Liver (tissue), 9 donors: Measurements from ENCODE around the gene GAS7. TPM values are rescaled to one million over a fixed set of nuclear protein-coding genes. Genes with fewer than 3 reads are reported as not detected.

Experiments
- DNase-seq: peaks from one replicate; pipeline ENCODE4 v3.0.0-alpha.2; 2017; ENCODE audit warnings: low spot score
- H3K27ac ChIP-seq, 2 donors: one replicate each; pipeline ENCODE4 v1.7.0; 2013; ENCODE audit warnings: inconsistent platforms in 2 of 2, low read length in 2 of 2, control low read depth in 1 of 2, low read depth in 1 of 2, mild to moderate bottlenecking in 1 of 2
- H3K27me3 ChIP-seq, 4 donors: one replicate each; pipeline versions ENCODE4 v1.6.1 to v1.7.0; 2013; ENCODE audit warnings: low read length in 3 of 4, inconsistent platforms in 1 of 4, mild to moderate bottlenecking in 1 of 4, moderate library complexity in 1 of 4; ENCODE audit not compliant: control insufficient read depth in 4 of 4, insufficient read depth in 4 of 4
- H3K36me3 ChIP-seq, 4 donors: one replicate each; pipeline versions ENCODE4 v1.6.1 to v1.7.0; 2013; ENCODE audit warnings: low read length in 3 of 4, mild to moderate bottlenecking in 3 of 4, low read depth in 1 of 4, moderate library complexity in 1 of 4; ENCODE audit not compliant: control insufficient read depth in 4 of 4, insufficient read depth in 3 of 4
- H3K4me1 ChIP-seq, 4 donors: one replicate each; pipeline versions ENCODE4 v1.6.1 to v1.7.0; 2013; ENCODE audit warnings: low read length in 3 of 4, mild to moderate bottlenecking in 3 of 4, moderate library complexity in 1 of 4; ENCODE audit not compliant: control insufficient read depth in 4 of 4, insufficient read depth in 4 of 4
- H3K4me3 ChIP-seq, 3 donors: one replicate each; pipeline versions ENCODE4 v1.6.1 to v1.7.0; 2013; ENCODE audit warnings: low read length in 3 of 3, control low read depth in 1 of 3, low read depth in 1 of 3, mild to moderate bottlenecking in 1 of 3
- H3K9ac ChIP-seq, 2 donors: one replicate each; pipeline ENCODE4 v1.7.0; 2013; ENCODE audit warnings: low read length in 2 of 2, mild to moderate bottlenecking in 2 of 2, moderate library complexity in 2 of 2, control low read depth in 1 of 2, low read depth in 1 of 2
- H3K9me3 ChIP-seq, 4 donors: one replicate each; pipeline versions ENCODE4 v1.6.1 to v1.7.0; 2013; ENCODE audit warnings: low read length in 3 of 4; ENCODE audit not compliant: control insufficient read depth in 4 of 4
- EGR1 ChIP-seq, 2 donors: IDR thresholded peaks; 2 replicates each; pipeline ENCODE4 v1.6.1; 2016 to 2018; ENCODE audit warnings: antibody characterized with exemption in 2 of 2, low read depth in 2 of 2
- FOXA1 ChIP-seq: IDR thresholded peaks from 2 replicates; pipeline ENCODE4 v1.6.1; 2016; ENCODE audit warnings: antibody characterized with exemption
- FOXA2 ChIP-seq: IDR thresholded peaks from 2 replicates; pipeline ENCODE4 v1.6.1; 2016; ENCODE audit warnings: antibody characterized with exemption
- GABPA ChIP-seq, 2 donors: IDR thresholded peaks in 1 of 2; conservative IDR thresholded peaks in 1 of 2; 2 replicates each; pipeline ENCODE4 v1.6.1; 2016; ENCODE audit warnings: antibody characterized with exemption in 2 of 2, mild to moderate bottlenecking in 1 of 2, moderate library complexity in 1 of 2
- HNF4A ChIP-seq, 2 donors: conservative IDR thresholded peaks; 2 replicates each; pipeline ENCODE4 v1.6.1; 2016; ENCODE audit warnings: antibody characterized with exemption in 2 of 2, mild to moderate bottlenecking in 2 of 2
- JUND ChIP-seq, 2 donors: IDR thresholded peaks; 2 replicates each; pipeline ENCODE4 v1.6.1; 2016; ENCODE audit warnings: antibody characterized with exemption in 2 of 2
- SP1 ChIP-seq: IDR thresholded peaks from 2 replicates; pipeline ENCODE4 v1.6.1; 2018; ENCODE audit warnings: antibody characterized with exemption, mild to moderate bottlenecking
- TAF1 ChIP-seq: conservative IDR thresholded peaks from 2 replicates; pipeline ENCODE4 v1.6.1; 2016; ENCODE audit warnings: antibody characterized with exemption, mild to moderate bottlenecking
- YY1 ChIP-seq: IDR thresholded peaks from 2 replicates; pipeline ENCODE4 v1.6.1; 2016; ENCODE audit warnings: antibody characterized with exemption, mild to moderate bottlenecking
- WGBS: extraction: QIAGEN DNeasy Blood & Tissue Kit; methylation state at CpG from one replicate; pipeline ENCODE4 v1.1.7; 2013; 5-methylcytosine and 5-hydroxymethylcytosine counted together
- polyA plus RNA-seq, 2 donors: library from polyadenylated mRNA; stranded (reverse) in 1 of 2; unstranded in 1 of 2; fragments of 200-250 nt in 1 of 2; fragments of >200 nt in 1 of 2; fragmentation: Nextera tagmentation in 1 of 2; extraction: Ambion mirVana in 1 of 2; gene quantifications; one replicate each; pipeline versions ENCODE4 v1.2.1 to v1.2.3, GENCODE V29; 2013 to 2015
- total RNA-seq, 2 donors: library from RNA; depleted of rRNA; stranded (reverse); fragments of >200 nt; gene quantifications; one replicate each; pipeline ENCODE4 v1.2.3, GENCODE V29; 2014
- TF ChIP-seq, protein P1 (sequence below): IDR thresholded peaks from 2 replicates; pipeline ENCODE4 v1.6.1; 2016; ENCODE audit warnings: antibody characterized with exemption
- TF ChIP-seq, protein P2 (sequence below): IDR thresholded peaks from 2 replicates; pipeline ENCODE4 v1.6.1; 2016; ENCODE audit warnings: antibody characterized with exemption
- TF ChIP-seq, protein P3 (sequence below): fragments of 150-350 bp; IDR thresholded peaks from 2 replicates; pipeline ENCODE4 v1.5.1; 2017; ENCODE audit warnings: improper control_type of control experiment, low read depth, low read length; ENCODE audit not compliant: missing input control
- TF ChIP-seq, protein P4 (sequence below): IDR thresholded peaks from 2 replicates; pipeline ENCODE4 v1.6.1; 2016; ENCODE audit warnings: antibody characterized with exemption, mild to moderate bottlenecking
- donor health status: healthy.
- donor health status: healthy.
- donor health status: healthy.
- donor health status: healthy.
- donor health status: healthy.

The GAS7 gene
- total and polyA plus RNA-seq, 4 donors: 0.79 to 6.1 (median 2.5) TPM

DNA sequence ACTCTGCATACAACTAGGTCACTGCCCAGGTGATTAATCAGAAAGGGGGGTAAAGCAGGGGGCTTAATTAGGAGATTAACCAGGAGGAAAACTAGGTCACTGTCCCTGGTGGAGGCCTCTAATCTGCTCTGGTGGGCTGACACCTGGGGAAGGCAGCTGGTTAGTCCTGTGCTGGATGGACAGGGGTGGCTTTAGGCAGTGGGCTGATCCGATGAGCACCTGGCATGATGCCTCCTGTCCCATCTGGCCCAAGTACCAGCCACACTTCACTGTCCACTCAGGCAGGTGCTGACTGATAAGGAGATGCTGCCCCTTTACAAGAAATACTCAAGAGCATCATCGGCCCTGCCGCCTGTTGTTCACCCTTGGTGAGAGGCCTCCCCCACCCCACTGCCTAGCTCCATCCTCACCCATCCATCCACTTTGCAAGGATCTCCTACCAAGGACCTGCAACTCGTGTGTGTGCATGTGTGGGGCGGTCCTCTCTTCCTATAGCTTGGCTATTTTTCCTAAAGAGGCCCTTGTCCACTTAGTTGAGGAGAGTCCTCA, 279.5 kb downstream of the GAS7 start (continued):
- TF ChIP-seq, protein P1, sequence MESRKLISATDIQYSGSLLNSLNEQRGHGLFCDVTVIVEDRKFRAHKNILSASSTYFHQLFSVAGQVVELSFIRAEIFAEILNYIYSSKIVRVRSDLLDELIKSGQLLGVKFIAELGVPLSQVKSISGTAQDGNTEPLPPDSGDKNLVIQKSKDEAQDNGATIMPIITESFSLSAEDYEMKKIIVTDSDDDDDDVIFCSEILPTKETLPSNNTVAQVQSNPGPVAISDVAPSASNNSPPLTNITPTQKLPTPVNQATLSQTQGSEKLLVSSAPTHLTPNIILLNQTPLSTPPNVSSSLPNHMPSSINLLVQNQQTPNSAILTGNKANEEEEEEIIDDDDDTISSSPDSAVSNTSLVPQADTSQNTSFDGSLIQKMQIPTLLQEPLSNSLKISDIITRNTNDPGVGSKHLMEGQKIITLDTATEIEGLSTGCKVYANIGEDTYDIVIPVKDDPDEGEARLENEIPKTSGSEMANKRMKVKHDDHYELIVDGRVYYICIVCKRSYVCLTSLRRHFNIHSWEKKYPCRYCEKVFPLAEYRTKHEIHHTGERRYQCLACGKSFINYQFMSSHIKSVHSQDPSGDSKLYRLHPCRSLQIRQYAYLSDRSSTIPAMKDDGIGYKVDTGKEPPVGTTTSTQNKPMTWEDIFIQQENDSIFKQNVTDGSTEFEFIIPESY: no peak
- no peak for TF ChIP-seq SP1

DNA sequence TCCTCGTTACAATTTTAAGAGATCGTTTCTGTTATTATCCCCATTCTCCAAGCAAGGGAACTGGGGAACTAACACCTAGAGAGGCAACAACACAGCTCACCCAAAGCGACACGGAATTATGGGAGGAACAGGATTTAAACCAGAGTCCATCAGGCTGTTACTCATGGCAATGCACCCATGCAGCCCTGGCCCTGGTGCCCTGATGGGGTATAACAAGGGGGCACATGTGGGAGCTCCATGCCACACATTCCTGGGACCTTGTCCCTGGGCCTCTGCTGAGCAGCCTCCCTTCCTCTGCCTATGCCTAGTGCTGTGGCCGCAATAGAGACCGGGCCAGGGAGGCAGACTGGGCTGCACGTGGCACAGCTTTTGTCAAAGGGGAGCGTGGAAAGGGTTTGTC, 280.1 kb downstream of the GAS7 start:
- no peak overlapping the region for H3K4me3 ChIP-seq
- DNase-seq: no peak
- H3K4me1 ChIP-seq: no peaks in the 10 kb centered on the region
- no peak overlapping the region for H3K9ac ChIP-seq
- no peak overlapping the region for H3K27ac ChIP-seq
- TF ChIP-seq FOXA1 (no peak), YY1 (no peak), JUND (IDR thresholded peaks at IDR 0.05) (no peak), HNF4A (conservative IDR thresholded peaks at IDR 0.05) (no peak), TAF1 (no peak), GABPA (IDR thresholded peaks at IDR 0.05 in 1 of 2, conservative IDR thresholded peaks at IDR 0.05 in 1 of 2) (no peak), EGR1 (IDR thresholded peaks at IDR 0.05; ENCODE audit: low read depth in 2 of 2) (no peak), FOXA2 (no peak)
- TF ChIP-seq, protein P1: no peak
- TF ChIP-seq, protein P2, sequence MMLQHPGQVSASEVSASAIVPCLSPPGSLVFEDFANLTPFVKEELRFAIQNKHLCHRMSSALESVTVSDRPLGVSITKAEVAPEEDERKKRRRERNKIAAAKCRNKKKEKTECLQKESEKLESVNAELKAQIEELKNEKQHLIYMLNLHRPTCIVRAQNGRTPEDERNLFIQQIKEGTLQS: no peak
- TF ChIP-seq, protein P3, sequence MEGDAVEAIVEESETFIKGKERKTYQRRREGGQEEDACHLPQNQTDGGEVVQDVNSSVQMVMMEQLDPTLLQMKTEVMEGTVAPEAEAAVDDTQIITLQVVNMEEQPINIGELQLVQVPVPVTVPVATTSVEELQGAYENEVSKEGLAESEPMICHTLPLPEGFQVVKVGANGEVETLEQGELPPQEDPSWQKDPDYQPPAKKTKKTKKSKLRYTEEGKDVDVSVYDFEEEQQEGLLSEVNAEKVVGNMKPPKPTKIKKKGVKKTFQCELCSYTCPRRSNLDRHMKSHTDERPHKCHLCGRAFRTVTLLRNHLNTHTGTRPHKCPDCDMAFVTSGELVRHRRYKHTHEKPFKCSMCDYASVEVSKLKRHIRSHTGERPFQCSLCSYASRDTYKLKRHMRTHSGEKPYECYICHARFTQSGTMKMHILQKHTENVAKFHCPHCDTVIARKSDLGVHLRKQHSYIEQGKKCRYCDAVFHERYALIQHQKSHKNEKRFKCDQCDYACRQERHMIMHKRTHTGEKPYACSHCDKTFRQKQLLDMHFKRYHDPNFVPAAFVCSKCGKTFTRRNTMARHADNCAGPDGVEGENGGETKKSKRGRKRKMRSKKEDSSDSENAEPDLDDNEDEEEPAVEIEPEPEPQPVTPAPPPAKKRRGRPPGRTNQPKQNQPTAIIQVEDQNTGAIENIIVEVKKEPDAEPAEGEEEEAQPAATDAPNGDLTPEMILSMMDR: no peak
- TF ChIP-seq, protein P4, sequence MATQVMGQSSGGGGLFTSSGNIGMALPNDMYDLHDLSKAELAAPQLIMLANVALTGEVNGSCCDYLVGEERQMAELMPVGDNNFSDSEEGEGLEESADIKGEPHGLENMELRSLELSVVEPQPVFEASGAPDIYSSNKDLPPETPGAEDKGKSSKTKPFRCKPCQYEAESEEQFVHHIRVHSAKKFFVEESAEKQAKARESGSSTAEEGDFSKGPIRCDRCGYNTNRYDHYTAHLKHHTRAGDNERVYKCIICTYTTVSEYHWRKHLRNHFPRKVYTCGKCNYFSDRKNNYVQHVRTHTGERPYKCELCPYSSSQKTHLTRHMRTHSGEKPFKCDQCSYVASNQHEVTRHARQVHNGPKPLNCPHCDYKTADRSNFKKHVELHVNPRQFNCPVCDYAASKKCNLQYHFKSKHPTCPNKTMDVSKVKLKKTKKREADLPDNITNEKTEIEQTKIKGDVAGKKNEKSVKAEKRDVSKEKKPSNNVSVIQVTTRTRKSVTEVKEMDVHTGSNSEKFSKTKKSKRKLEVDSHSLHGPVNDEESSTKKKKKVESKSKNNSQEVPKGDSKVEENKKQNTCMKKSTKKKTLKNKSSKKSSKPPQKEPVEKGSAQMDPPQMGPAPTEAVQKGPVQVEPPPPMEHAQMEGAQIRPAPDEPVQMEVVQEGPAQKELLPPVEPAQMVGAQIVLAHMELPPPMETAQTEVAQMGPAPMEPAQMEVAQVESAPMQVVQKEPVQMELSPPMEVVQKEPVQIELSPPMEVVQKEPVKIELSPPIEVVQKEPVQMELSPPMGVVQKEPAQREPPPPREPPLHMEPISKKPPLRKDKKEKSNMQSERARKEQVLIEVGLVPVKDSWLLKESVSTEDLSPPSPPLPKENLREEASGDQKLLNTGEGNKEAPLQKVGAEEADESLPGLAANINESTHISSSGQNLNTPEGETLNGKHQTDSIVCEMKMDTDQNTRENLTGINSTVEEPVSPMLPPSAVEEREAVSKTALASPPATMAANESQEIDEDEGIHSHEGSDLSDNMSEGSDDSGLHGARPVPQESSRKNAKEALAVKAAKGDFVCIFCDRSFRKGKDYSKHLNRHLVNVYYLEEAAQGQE: no peak
- WGBS: 90% methylated on average over 8 of the region's 8 CpGs
- H3K36me3 ChIP-seq: no peaks in the 10 kb centered on the region
- H3K9me3 ChIP-seq: no peaks in the 10 kb centered on the region
- H3K27me3 ChIP-seq: peaks cover 0 to 2% (median 0%) of the 10 kb centered on the region in 4 donors
